Measurements from ENCODE around the gene NOSIP.

GRCh38 chr19:49594993-49595818 lies 14.8 kb upstream of the NOSIP start:
- TF ChIP-seq POLR2A (IDR thresholded peaks at IDR 0.05) (no peak), CTCF (IDR thresholded peaks at IDR 0.05) (no peak)

Data from uterus (tissue), 2 donors.